ENCODE data around the gene STK17B. TPM values are rescaled to one million over a fixed set of nuclear protein-coding genes. Genes with fewer than 3 reads are reported as not detected.

STK17B gene
- total and polyA plus RNA-seq, 10 donors = 48.7 to 248 (median 186) TPM

DNA sequence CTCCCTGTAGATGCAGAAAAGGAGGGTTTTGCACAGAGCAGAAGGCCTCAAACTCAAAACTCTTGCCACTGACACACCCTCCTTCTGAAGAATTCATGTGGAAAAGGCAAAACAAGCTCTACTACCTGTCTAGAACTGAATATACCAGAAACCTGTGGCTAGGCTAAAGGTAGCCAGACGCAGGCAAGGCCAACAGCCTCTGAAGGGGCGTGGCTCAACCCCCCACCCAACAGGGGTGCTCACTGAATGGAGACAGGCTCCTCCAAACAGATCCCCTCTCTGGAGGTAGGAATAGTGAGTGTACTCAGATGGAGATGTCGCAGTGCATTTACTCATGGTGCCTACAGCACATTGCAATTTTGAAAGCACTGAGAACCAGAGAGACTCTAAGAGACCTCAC lies 3.0 kb upstream of the STK17B start:
- peaks cover 4 to 80% (median 61%) of the 10 kb centered on the region in 6 donors for H3K4me1 ChIP-seq
- intact Hi-C loops (cut with DNase I; ENCODE audit: low total_unique reads) = no loop called here
- peak overlapping the region in 2 of 8 donors; percentile 2 to 93 for H3K4me3 ChIP-seq
- no peaks in the 10 kb centered on the region for H3K36me3 ChIP-seq
- TF ChIP-seq POLR2A (IDR thresholded peaks at IDR 0.05) (no peak), POLR2AphosphoS5 (IDR thresholded peaks at IDR 0.05) (peak in 1 of 3 donors; percentile 12)
- H3K9me3 ChIP-seq = no peaks in the 10 kb centered on the region
- no peak for DNase-seq
- H3K27me3 ChIP-seq (replicated peaks in 1 of 7) = no peaks in the 10 kb centered on the region
- 68 to 89% (median 81%) methylated on average over 3 of the region's 3 CpGs for WGBS, 5 donors
- peak overlapping the region; percentile 24 to 100 (median 92) for H3K27ac ChIP-seq

DNA sequence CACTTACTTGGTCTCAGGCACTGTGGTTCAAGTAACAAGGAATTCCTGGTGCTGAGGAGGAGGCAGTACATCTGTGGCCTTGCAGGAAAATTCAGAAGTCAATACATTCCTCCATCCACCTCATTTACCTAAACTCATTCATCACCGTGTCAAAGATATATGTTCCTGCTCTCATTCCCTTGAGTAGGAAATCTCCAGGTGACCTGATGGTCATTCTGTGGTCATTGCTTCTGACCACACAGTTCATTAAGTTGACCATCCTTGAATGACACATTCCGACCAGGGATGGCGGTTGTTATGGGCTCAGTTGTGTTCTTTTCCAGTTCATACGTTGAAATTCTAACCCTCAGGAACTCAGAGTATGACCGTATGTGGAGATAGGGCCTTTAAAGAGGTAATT lies 2.1 kb upstream of the STK17B start:
- peaks cover 4 to 72% (median 52%) of the 10 kb centered on the region in 6 donors for H3K4me1 ChIP-seq
- no peaks in the 10 kb centered on the region for H3K27me3 ChIP-seq (replicated peaks in 1 of 7)
- no peaks in the 10 kb centered on the region for H3K36me3 ChIP-seq
- 88 to 95% (median 93%) methylated on average over 5 of the region's 5 CpGs for WGBS, 5 donors
- H3K9me3 ChIP-seq = no peaks in the 10 kb centered on the region
- H3K4me3 ChIP-seq = peak overlapping the region in 1 of 8 donors; percentile 93
- TF ChIP-seq, protein P1, sequence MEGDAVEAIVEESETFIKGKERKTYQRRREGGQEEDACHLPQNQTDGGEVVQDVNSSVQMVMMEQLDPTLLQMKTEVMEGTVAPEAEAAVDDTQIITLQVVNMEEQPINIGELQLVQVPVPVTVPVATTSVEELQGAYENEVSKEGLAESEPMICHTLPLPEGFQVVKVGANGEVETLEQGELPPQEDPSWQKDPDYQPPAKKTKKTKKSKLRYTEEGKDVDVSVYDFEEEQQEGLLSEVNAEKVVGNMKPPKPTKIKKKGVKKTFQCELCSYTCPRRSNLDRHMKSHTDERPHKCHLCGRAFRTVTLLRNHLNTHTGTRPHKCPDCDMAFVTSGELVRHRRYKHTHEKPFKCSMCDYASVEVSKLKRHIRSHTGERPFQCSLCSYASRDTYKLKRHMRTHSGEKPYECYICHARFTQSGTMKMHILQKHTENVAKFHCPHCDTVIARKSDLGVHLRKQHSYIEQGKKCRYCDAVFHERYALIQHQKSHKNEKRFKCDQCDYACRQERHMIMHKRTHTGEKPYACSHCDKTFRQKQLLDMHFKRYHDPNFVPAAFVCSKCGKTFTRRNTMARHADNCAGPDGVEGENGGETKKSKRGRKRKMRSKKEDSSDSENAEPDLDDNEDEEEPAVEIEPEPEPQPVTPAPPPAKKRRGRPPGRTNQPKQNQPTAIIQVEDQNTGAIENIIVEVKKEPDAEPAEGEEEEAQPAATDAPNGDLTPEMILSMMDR (IDR thresholded peaks at IDR 0.05 in 8 of 11, conservative IDR thresholded peaks at IDR 0.05 in 3 of 11) = no peak
- TF ChIP-seq POLR2AphosphoS5 (IDR thresholded peaks at IDR 0.05) (no peak), POLR2A (IDR thresholded peaks at IDR 0.05) (no peak)
- DNase-seq = no peak
- H3K27ac ChIP-seq = peak overlapping the region in 7 of 8 donors; percentile 32 to 100 (median 98)
- intact Hi-C loops (cut with DNase I; ENCODE audit: low total_unique reads) = no loop called here

DNA sequence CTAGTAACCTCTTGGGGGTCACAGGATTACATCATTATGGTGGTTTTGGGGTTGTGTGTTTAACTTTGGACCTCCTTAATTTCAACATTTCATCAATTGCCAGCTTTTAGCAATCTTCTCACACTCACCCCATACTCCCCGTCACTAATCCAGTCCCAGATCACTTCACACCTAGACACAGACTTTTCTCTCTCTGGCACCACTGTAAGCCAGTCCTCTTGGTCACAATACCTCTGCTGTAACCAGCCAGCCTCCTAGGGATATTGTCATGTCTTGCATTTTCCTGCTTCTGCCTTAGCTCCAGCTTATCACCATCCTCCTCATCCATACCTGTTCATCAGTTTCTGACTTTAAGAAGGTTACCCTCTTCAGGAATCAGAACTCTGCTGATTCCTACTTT lies 1.6 kb upstream of the STK17B start:
- H3K9me3 ChIP-seq = no peaks in the 10 kb centered on the region
- H3K27me3 ChIP-seq (replicated peaks in 1 of 7) = no peaks in the 10 kb centered on the region
- peaks cover 4 to 70% (median 49%) of the 10 kb centered on the region in 6 donors for H3K4me1 ChIP-seq
- H3K36me3 ChIP-seq = no peaks in the 10 kb centered on the region
- DNase-seq = no peak
- intact Hi-C loops (cut with DNase I; ENCODE audit: low total_unique reads) = no loop called here
- no peak for TF ChIP-seq POLR2AphosphoS5 (IDR thresholded peaks at IDR 0.05)
- TF ChIP-seq POLR2A (IDR thresholded peaks at IDR 0.05) = no peak
- TF ChIP-seq, protein P1 (IDR thresholded peaks at IDR 0.05 in 8 of 11, conservative IDR thresholded peaks at IDR 0.05 in 3 of 11) = no peak
- H3K27ac ChIP-seq = peak overlapping the region; percentile 32 to 100 (median 92)
- 43 to 82% (median 72%) methylated on average over 1 of the region's 1 CpG for WGBS, 5 donors
- peak overlapping the region in 1 of 8 donors; percentile 93 for H3K4me3 ChIP-seq

DNA sequence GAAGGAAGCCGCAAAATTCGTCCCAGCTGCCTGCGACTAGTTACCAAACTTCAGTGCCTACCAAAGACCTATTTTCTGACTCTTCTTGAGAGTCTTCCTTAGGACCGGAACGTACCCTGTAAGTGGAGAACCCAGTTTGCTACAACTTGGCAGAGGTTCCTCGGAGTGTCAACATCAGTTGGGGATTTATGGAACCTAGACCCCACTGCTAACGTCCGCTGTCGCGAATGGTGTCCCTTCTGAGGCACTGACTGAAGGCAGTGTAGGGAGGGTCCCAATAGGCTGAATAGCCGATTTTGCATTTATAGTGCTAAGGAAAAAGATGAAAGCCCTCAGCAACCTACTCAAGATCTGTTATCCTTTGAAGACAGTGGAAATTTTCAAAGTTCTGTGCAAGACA lies 568 bp upstream of the STK17B start:
- DNase-seq = no peak
- intact Hi-C loops (cut with DNase I; ENCODE audit: low total_unique reads) = no loop called here
- WGBS, 5 donors = 4 to 9% (median 5%) methylated on average over 11 of the region's 11 CpGs

More for the DNA sequence above, 568 bp upstream of the STK17B start:
- Histone ChIP-seq H3K36me3 (no peaks in the 10 kb centered on the region), H3K4me3 (peak overlapping the region; percentile 27 to 93 (median 76)), H3K4me1 (peaks cover 4 to 70% (median 42%) of the 10 kb centered on the region in 6 donors), H3K27me3 (replicated peaks in 1 of 7) (no peaks in the 10 kb centered on the region), H3K9me3 (no peaks in the 10 kb centered on the region), H3K27ac (peak overlapping the region; percentile 75 to 100 (median 92))
- TF ChIP-seq, protein P1 (IDR thresholded peaks at IDR 0.05 in 8 of 11, conservative IDR thresholded peaks at IDR 0.05 in 3 of 11) = peak in 1 of 11 experiments; percentile 0
- TF ChIP-seq POLR2AphosphoS5 (IDR thresholded peaks at IDR 0.05) = no peak
- peak in 2 of 3 donors; percentile 11 to 16 for TF ChIP-seq POLR2A (IDR thresholded peaks at IDR 0.05)
